A172 (cell line): ENCODE data around the gene PLA2G5. TPM values are rescaled to one million over a fixed set of nuclear protein-coding genes. Genes with fewer than 3 reads are reported as not detected.
"Not testable (repeated sequence)": the region's sequence is repeated elsewhere in the genome, so short reads cannot be mapped to it uniquely, and the experiment has no call there.

Experiments used
- DNase-seq: peaks from one replicate; pipeline ENCODE4 v3.0.0-alpha.2; 2015; ENCODE audit warnings: low spot score
- total RNA-seq: library from RNA; depleted of rRNA; stranded (reverse); fragments of >200 nt; shearing (Covaris generic); gene quantifications from 2 replicates; pipeline ENCODE4 v1.2.3, GENCODE V29; 2014; rRNA removed

PLA2G5 gene
- not detected in 2 replicates for total RNA-seq

- DNase-seq, result no peak
Observed at GRCh38 chr1:20069874-20070273, at the start of gene PLA2G5. PLA2G5 (plus strand) TSS chr1:20070194; CDS start chr1:20084831, 14,637 bp downstream.

- DNase-seq, result no peak
Observed at GRCh38 chr1:20028125-20028524, 41.9 kb upstream of the PLA2G5 start.

- DNase-seq, result no peak
Observed at GRCh38 chr1:20028726-20029125, 41.3 kb upstream of the PLA2G5 start.

GRCh38 chr1:20029178-20029912, 40.6 kb upstream of the PLA2G5 start:
- DNase-seq, result no peak

GRCh38 chr1:20030436-20031151, 39.4 kb upstream of the PLA2G5 start:
- not testable (repeated sequence) for DNase-seq

- DNase-seq, result no peak
Observed at GRCh38 chr1:20031161-20031560, 38.8 kb upstream of the PLA2G5 start.

- DNase-seq, result no peak
Observed at GRCh38 chr1:20031836-20032235, 38.2 kb upstream of the PLA2G5 start.

GRCh38 chr1:20032425-20032824, 37.6 kb upstream of the PLA2G5 start:
- no peak for DNase-seq

GRCh38 chr1:20033420-20033819, 36.6 kb upstream of the PLA2G5 start:
- DNase-seq, result no peak

- DNase-seq, result no peak
Observed at GRCh38 chr1:20035114-20035513, 34.9 kb upstream of the PLA2G5 start.

GRCh38 chr1:20037877-20038276, 32.1 kb upstream of the PLA2G5 start:
- no peak for DNase-seq

- no peak for DNase-seq
Observed at GRCh38 chr1:20047096-20047495, 22.9 kb upstream of the PLA2G5 start.

- DNase-seq, result no peak
Observed at GRCh38 chr1:20048563-20048962, 21.4 kb upstream of the PLA2G5 start.

GRCh38 chr1:20049056-20049798, 20.8 kb upstream of the PLA2G5 start:
- not testable (repeated sequence) for DNase-seq

GRCh38 chr1:20051218-20051829, 18.7 kb upstream of the PLA2G5 start:
- DNase-seq, result no peak

- DNase-seq, result no peak
Observed at GRCh38 chr1:20052386-20052785, 17.6 kb upstream of the PLA2G5 start.

GRCh38 chr1:20057886-20058420, 12.0 kb upstream of the PLA2G5 start:
- DNase-seq, result no peak

- peak; percentile 72 for DNase-seq
Observed at GRCh38 chr1:20058531-20058930, 11.5 kb upstream of the PLA2G5 start.

- no peak for DNase-seq
Observed at GRCh38 chr1:20059847-20060246, 10.1 kb upstream of the PLA2G5 start.

- DNase-seq, result not testable (repeated sequence)
Observed at GRCh38 chr1:20060791-20061190, 9.2 kb upstream of the PLA2G5 start.

GRCh38 chr1:20061866-20062265, 8.1 kb upstream of the PLA2G5 start:
- no peak for DNase-seq

- DNase-seq, result peak; percentile 62
Observed at GRCh38 chr1:20063861-20064292, 6.1 kb upstream of the PLA2G5 start.
